Measurements from ENCODE around the gene VKORC1L1. TPM values are rescaled to one million over a fixed set of nuclear protein-coding genes. Genes with fewer than 3 reads are reported as not detected.
"Not testable (repeated sequence)": the region's sequence is repeated elsewhere in the genome, so short reads cannot be mapped to it uniquely, and the experiment has no call there.

Gene VKORC1L1
- total RNA-seq, 1 experiment from 2014 or later, result 29.4 TPM

GRCh38 chr7:65889722-65890121, 16.8 kb downstream of the VKORC1L1 start:
- H3K14ac ChIP-seq (ENCODE audit: insufficient read depth, low read length); H3K4me3 Mint-ChIP-seq; H3K23me2 ChIP-seq (ENCODE audit: insufficient read length, low read depth, low read length, poor library complexity, severe bottlenecking); H2BK15ac ChIP-seq (ENCODE audit: low read depth, low read length); H3K9me3 Mint-ChIP-seq; H2BK20ac ChIP-seq (ENCODE audit: low read depth, low read length, poor library complexity, severe bottlenecking); H3K79me1 ChIP-seq (ENCODE audit: insufficient read depth, low read depth, low read length, poor library complexity, severe bottlenecking); H4K91ac ChIP-seq (ENCODE audit: insufficient read length, low read depth, low read length); H3K79me2 ChIP-seq (ENCODE audit: insufficient read depth, low read length); H3K4me1 ChIP-seq (ENCODE audit: insufficient read depth, low read length); H3K4me2 ChIP-seq (ENCODE audit: insufficient read depth, insufficient read length, low read length); H4K8ac ChIP-seq (replicated peaks; ENCODE audit: insufficient read length, low read depth, low read length); H3K9ac ChIP-seq (ENCODE audit: extremely low read depth, insufficient read length, low read length); H3K27ac Mint-ChIP-seq; H3K27me3 Mint-ChIP-seq (ENCODE audit: low read depth); H4K5ac ChIP-seq (ENCODE audit: insufficient read length, low read depth, low read length); H3T11ph ChIP-seq (ENCODE audit: low read length); H2AFZ ChIP-seq (ENCODE audit: low read length); H4K20me1 ChIP-seq (ENCODE audit: control insufficient read depth, insufficient read depth, insufficient read length); H3K4ac ChIP-seq (ENCODE audit: low read depth, low read length); DNase-seq; H3K9me3 ChIP-seq (ENCODE audit: control insufficient read depth, low read depth, low read length); H3K18ac ChIP-seq (ENCODE audit: insufficient read length, low read depth, low read length); H3K27me3 ChIP-seq (ENCODE audit: insufficient read depth, low read length); H2BK5ac ChIP-seq (ENCODE audit: insufficient read length, low read length); H2BK120ac ChIP-seq (ENCODE audit: low read depth, low read length, poor library complexity, severe bottlenecking); H3K4me1 Mint-ChIP-seq; H3K27ac ChIP-seq (ENCODE audit: insufficient read length, low read depth, low read length); H2AK5ac ChIP-seq (ENCODE audit: insufficient read length, low read length); H3K23ac ChIP-seq (ENCODE audit: insufficient read length, low read depth, low read length); H2BK12ac ChIP-seq (ENCODE audit: insufficient read length, low read depth, low read length); H3K56ac ChIP-seq (ENCODE audit: insufficient read length, low read depth, low read length): not testable (repeated sequence)
- H3K36me3 Mint-ChIP-seq (ENCODE audit: insufficient read depth in 1 of 3, low read depth in 3 of 3), result peaks cover 9 to 22% (median 15%) of the 10 kb centered on the region in 3 experiments
- no CpG with 5 or more reads among the region's 2 CpGs for WGBS (ENCODE audit: extremely low coverage, insufficient read length, low lambda C conversion rate)

Measured in H9 (cell line).